ENCODE measurements around the gene ZNF236.
"Not testable (repeated sequence)": the region's sequence is repeated elsewhere in the genome, so short reads cannot be mapped to it uniquely, and the experiment has no call there.

The ZNF236 gene

DNA sequence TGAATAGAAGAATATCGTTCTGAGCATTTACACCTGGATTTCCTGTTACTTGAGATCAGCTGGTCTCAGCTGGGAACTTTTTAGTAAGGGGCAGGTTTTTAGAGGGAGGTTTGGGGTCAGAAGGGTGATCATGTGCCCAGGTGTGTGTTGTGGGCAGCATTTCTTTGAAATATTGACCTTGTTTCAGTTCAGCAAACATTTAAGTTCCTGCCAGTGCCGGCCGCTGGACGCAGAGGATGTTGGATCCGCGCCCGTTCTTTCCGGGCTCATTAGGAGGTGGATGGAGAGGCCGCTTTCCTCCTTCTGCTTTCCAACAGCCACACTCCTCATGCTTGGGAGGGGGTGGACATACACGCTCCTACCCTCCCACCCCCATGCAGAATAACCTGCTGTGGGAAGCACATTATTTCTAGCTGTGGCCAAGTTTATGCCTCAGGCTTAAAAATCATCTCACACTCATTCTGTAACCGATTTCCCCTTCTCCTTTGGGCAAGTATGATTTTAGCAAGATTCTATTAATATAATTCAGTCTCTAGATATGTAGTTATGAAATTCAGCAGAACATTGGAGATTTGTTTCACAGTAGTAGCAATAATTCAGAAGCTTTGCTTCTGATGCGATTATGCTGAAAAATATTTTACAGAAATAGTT, 131.4 kb downstream of the ZNF236 start:
- DNase-seq: no peak

- no peak for DNase-seq
These were observed 133.3 kb downstream of the ZNF236 start for GRCh38 chr18:76955524-76956170.

GRCh38 chr18:76956648-76957047, 134.3 kb downstream of the ZNF236 start:
- no peak for DNase-seq

- no peak for DNase-seq
These were observed 135.3 kb downstream of the ZNF236 start for GRCh38 chr18:76957384-76958355.

DNA sequence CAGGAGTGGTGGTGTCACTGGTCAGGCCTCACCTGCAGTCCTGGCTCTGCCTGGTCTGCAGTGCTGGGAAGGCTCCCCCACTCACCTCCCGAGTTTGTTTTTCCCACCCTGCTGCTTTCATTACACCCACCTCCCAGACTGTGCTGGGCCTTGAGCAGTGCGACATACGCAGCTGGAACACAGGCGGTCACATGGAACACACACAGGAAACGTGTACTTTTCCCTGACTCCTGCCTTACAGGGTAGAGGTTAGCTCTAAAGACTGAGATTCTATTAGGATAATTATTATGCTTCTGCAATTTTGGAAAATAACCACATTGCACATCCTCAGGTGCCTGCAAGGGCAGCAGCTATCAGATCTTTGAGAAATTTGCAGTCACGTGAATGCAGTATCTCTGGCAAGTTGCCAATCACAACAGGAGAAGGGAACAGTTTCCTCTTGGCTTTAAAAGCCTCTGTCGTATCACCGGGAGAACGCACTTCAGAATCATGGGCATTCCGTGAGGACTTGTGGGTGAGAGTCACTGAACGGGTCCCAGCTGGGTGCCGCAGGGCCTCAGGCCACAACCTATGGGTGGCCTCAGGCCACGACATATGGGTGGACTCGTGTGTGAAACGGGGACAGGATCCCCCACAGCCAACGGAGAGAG, 136.5 kb downstream of the ZNF236 start:
- no peak for DNase-seq

DNA sequence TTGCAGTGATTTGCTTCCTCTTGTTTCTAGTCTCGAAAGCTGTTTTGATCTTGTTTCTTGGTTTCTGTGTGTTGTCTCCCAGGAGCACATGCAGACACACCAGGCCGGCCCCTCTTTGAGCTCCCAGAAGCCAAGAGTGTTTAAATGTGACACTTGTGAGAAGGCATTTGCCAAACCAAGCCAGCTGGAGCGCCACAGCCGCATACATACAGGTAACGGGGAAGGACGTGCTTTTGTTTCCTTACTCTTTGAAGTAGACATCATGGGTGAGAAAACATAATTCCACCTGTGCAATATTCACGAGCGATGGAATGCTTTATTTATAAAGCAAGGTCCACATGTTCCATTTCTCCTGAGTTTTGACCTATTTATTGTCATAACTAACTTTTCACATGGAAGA, 137.2 kb downstream of the ZNF236 start:
- DNase-seq: no peak

DNA sequence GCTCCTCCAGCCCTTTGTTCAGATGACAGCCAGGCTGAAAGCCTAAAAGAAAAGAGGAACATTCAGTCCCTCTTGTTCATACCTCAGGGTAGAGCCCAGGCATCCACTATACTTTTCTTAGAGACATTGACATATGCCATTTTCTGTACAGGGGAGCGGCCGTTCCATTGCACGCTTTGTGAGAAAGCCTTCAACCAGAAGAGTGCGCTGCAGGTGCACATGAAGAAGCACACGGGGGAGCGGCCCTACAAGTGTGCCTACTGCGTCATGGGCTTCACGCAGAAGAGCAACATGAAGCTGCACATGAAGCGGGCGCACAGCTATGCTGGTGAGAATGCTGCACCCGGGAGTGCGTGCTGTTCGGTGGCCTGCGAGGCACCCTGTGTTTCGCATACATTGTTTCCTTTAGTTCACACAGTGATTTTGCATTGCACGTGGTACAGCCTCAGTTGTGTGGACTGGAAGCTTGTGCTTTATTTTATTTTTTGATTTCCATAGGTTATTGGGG, 138.2 kb downstream of the ZNF236 start:
- DNase-seq: no peak

- DNase-seq: no peak
These were observed 140.5 kb downstream of the ZNF236 start for GRCh38 chr18:76962851-76963250.

GRCh38 chr18:76963936-76964335, 141.6 kb downstream of the ZNF236 start:
- DNase-seq: peak; percentile 51

DNA sequence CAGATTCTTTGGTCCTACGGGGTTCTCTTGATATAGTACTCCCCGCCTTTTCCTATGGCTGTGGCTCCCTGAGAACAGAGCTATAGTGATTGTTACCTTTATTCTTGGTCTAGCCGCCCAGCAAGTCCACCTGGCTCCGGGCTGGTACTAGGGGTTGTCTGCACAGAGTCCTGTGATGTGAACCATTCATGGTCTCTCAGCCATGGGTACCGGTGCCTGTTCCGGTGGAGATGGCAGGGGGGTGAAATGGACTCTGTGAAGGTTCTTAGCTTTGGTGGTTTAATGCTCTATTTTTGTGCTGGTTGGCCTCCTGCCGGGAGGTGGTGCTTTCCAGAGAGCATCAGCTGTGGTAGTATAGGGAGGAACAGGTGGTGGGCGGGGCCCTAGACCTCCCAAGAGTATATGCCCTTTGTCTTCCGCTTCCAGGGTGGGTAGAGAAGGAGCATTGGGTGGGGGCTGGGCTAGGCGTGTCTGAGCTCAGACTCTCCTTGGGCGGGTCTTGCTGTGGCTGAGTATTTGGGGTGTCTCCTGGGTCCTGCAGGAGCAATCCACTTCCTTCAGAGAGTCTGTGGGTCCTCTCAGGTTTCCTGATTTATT, 143.3 kb downstream of the ZNF236 start:
- not testable (repeated sequence) for DNase-seq

DNA sequence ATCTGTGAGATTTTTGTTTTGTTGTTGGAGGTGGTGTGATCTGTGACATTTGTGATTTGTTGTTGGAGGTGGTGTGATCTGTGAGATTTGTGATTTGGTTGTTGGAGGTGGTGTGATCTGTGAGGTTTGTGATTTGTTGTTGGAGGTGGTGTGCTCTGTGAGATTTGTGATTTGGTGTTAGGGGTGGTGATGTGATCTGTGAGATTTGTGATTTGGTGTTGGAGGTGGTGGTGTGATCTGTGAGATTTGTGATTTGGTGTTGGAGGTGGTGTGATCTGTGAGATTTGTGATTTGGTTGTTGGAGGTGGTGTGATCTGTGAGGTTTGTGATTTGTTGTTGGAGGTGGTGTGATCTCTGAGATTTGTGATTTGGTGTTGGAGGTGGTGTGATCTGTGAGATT, 144.9 kb downstream of the ZNF236 start:
- DNase-seq: not testable (repeated sequence)

GRCh38 chr18:76967721-76968472, 145.5 kb downstream of the ZNF236 start:
- DNase-seq: peak; percentile 66

- DNase-seq: peak; percentile 82
These were observed 148.6 kb downstream of the ZNF236 start for GRCh38 chr18:76970770-76971559.

GRCh38 chr18:76972241-76972640, 149.9 kb downstream of the ZNF236 start:
- no peak for DNase-seq

DNA sequence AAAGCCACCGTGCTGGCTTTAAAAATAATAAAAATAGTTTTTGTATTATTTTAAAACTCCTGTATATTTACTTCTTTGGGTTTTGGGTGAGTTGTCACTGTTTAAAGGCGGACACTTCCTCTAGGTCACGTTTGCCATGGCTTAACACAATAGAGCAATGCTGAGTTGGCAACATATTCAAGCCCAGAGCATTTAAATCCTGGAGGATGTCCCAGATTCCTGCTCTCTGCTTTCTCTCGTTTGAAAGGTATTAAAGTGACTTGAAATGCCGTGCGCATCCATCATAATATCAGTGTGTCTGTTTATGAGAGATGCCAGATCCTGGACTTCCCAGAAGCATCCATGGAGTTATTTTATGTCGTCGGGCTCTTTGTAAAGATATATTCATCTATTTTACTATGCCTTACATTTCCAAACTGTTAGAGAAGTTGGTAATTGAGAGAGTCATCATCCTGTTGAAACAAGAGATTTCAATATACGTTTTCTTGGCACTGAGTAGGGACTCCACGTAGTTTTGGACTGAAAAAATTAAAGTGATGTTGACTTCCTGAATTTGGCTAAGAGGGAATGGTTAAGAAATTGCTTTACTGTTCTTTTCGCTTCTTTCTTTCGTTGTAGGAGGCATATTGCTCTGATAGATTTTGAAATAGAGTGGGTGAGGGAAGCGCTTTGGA, 150.6 kb downstream of the ZNF236 start:
- peak; percentile 34 for DNase-seq

GRCh38 chr18:76973520-76974266, 151.3 kb downstream of the ZNF236 start:
- DNase-seq: no peak

- DNase-seq: no peak
These were observed 152.0 kb downstream of the ZNF236 start for GRCh38 chr18:76974386-76974785.

- DNase-seq: no peak
These were observed 153.3 kb downstream of the ZNF236 start for GRCh38 chr18:76975577-76976110.

DNA sequence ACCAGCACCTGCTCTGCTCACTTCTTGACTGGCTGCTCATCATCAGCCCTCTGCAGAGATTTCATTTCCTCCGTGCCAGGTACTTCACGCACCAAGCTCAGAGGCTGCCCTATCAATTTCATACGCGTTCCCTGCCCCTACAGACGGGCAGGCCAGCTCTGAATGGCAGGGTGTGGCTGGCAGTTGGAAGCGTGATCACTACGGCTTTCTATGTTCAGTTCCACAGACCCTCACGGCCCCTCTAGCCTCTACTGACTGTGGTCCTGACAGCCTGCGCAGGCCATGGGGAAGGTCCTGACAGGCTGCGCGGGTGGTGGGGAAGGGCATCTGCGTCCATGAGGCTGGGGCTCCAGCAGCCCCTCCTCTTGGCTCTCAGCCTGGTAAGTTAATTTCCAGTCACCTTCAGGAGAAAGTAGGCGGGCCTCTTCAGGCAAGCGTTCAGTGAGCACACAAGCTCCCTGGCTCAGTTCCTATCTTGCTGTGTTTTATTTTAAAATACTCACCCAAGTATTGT, 154.8 kb downstream of the ZNF236 start:
- no peak for DNase-seq

All from inflammatory macrophage treated with lipopolysaccharide for 4 hours (primary cell).